Panc1 (cell line): Measurements from ENCODE around the gene DCAF4.

Experiments
- TF ChIP-seq, protein P1 (sequence below): fragments of 450-650 bp; IDR thresholded peaks from 2 replicates; pipeline ENCODE4 v1.5.1; 2017; ENCODE audit warnings: mild to moderate bottlenecking
- TF ChIP-seq, protein P2 (sequence below), 2 experiments: IDR thresholded peaks; 2 replicates each; pipeline ENCODE4 v1.6.1; 2011 to 2012; ENCODE audit warnings: low read depth in 2 of 2, control low read depth in 1 of 2, low read length in 1 of 2, mild to moderate bottlenecking in 1 of 2, moderate library complexity in 1 of 2; ENCODE audit not compliant: insufficient read depth in 1 of 2

DNA sequence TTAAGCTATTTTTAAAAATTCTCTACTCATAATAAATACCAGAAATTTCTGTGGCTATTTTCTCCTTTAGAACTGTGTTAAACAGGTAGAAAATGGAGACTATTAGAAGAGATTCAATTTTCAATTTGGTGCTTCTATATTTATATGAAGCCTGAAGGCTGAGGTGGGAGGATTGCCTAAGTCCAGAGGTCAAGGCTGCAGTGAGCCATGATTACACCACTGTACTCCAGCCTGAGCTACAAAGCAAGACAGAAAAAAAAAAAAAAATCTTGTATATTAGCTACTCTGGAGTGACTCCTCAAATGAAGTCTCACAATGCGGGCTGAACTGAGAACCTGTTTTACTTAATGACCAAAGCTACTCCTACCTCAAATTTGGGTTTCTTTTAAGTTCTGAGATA, 22.5 kb upstream of the DCAF4 start:
- TF ChIP-seq, protein P1, sequence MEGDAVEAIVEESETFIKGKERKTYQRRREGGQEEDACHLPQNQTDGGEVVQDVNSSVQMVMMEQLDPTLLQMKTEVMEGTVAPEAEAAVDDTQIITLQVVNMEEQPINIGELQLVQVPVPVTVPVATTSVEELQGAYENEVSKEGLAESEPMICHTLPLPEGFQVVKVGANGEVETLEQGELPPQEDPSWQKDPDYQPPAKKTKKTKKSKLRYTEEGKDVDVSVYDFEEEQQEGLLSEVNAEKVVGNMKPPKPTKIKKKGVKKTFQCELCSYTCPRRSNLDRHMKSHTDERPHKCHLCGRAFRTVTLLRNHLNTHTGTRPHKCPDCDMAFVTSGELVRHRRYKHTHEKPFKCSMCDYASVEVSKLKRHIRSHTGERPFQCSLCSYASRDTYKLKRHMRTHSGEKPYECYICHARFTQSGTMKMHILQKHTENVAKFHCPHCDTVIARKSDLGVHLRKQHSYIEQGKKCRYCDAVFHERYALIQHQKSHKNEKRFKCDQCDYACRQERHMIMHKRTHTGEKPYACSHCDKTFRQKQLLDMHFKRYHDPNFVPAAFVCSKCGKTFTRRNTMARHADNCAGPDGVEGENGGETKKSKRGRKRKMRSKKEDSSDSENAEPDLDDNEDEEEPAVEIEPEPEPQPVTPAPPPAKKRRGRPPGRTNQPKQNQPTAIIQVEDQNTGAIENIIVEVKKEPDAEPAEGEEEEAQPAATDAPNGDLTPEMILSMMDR: no peak
- TF ChIP-seq, protein P2, sequence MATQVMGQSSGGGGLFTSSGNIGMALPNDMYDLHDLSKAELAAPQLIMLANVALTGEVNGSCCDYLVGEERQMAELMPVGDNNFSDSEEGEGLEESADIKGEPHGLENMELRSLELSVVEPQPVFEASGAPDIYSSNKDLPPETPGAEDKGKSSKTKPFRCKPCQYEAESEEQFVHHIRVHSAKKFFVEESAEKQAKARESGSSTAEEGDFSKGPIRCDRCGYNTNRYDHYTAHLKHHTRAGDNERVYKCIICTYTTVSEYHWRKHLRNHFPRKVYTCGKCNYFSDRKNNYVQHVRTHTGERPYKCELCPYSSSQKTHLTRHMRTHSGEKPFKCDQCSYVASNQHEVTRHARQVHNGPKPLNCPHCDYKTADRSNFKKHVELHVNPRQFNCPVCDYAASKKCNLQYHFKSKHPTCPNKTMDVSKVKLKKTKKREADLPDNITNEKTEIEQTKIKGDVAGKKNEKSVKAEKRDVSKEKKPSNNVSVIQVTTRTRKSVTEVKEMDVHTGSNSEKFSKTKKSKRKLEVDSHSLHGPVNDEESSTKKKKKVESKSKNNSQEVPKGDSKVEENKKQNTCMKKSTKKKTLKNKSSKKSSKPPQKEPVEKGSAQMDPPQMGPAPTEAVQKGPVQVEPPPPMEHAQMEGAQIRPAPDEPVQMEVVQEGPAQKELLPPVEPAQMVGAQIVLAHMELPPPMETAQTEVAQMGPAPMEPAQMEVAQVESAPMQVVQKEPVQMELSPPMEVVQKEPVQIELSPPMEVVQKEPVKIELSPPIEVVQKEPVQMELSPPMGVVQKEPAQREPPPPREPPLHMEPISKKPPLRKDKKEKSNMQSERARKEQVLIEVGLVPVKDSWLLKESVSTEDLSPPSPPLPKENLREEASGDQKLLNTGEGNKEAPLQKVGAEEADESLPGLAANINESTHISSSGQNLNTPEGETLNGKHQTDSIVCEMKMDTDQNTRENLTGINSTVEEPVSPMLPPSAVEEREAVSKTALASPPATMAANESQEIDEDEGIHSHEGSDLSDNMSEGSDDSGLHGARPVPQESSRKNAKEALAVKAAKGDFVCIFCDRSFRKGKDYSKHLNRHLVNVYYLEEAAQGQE (IDR thresholded peaks at IDR 0.05; ENCODE audit: insufficient read depth in 1 of 2, low read depth in 2 of 2, low read length in 1 of 2): no peak
